WTC11 (cell line): ENCODE data around the gene LRMDA. TPM values are rescaled to one million over a fixed set of nuclear protein-coding genes. Genes with fewer than 3 reads are reported as not detected.
A peak's percentile ranks its signal among the peaks of the same experiment; 100 is the strongest.

Experiments used
- ATAC-seq: fragments of 200-7000 bp; cut with Tn5 transposase; 2 replicates; pipeline ENCODE4 v1.10.0; 2021; ENCODE audit warnings: mild to moderate bottlenecking, moderate library complexity
- CTCF ChIA-PET: fragments of 300-600 bp; sonication (Branson Sonifier 250); formaldehyde crosslinking; loops from one replicate; lab custom pipeline; 2021; ENCODE audit warnings: antibody characterized with exemption; lab: Charles Lee
- POLR2A ChIA-PET: fragments of 350-600 bp; sonication (Branson Sonifier 250); formaldehyde crosslinking; loops from one replicate; lab custom pipeline; 2021; ENCODE audit warnings: antibody characterized with exemption; lab: Charles Lee
- DNase-seq: peaks from one replicate; pipeline ENCODE4 v3.0.0; 2021; ENCODE audit warnings: low spot score
- H3K27ac Mint-ChIP-seq: 2 replicates; pipeline ENCODE4 v1.8.0; 2021; ENCODE audit warnings: mixed read lengths
- H3K27me3 Mint-ChIP-seq: 2 replicates; pipeline ENCODE4 v1.8.0; 2021; ENCODE audit warnings: low read depth, mild to moderate bottlenecking, moderate library complexity, mixed read lengths
- H3K36me3 Mint-ChIP-seq: 2 replicates; pipeline ENCODE4 v1.8.0; 2021; ENCODE audit warnings: mixed read lengths
- H3K4me1 Mint-ChIP-seq: 2 replicates; pipeline ENCODE4 v1.8.0; 2022; ENCODE audit warnings: mixed read lengths
- H3K4me3 Mint-ChIP-seq: 2 replicates; pipeline ENCODE4 v1.8.0; 2021; ENCODE audit warnings: mild to moderate bottlenecking, moderate library complexity, mixed read lengths
- H3K9me3 Mint-ChIP-seq: 2 replicates; pipeline ENCODE4 v1.8.0; 2021; ENCODE audit warnings: mixed read lengths
- FOXP1 ChIP-seq: sonication (generic); formaldehyde crosslinking; IDR thresholded peaks from 2 replicates; pipeline ENCODE4 v1.8.0; 2022; ENCODE audit warnings: missing genetic modification reagents, mild to moderate bottlenecking, moderate library complexity, borderline replicate concordance
- JAZF1 ChIP-seq: fragments of 250-450 bp; sonication (Bioruptor Pico); IDR thresholded peaks from 2 replicates; pipeline ENCODE4 v1.9.0; 2021; ENCODE audit warnings: moderate library complexity, mild to moderate bottlenecking, inconsistent platforms
- KAT7 ChIP-seq: sonication (generic); formaldehyde crosslinking; IDR thresholded peaks from 2 replicates; pipeline ENCODE4 v1.8.1; 2023; ENCODE audit warnings: missing genetic modification reagents, mild to moderate bottlenecking, borderline replicate concordance
- NFE2L1 ChIP-seq: sonication (generic); formaldehyde crosslinking; IDR thresholded peaks from 2 replicates; pipeline ENCODE4 v1.8.1; 2023; ENCODE audit warnings: missing genetic modification reagents
- OVOL2 ChIP-seq: fragments of 250-450 bp; sonication (Bioruptor Pico); IDR thresholded peaks from 2 replicates; pipeline ENCODE4 v1.9.0; 2021; ENCODE audit warnings: mild to moderate bottlenecking, borderline replicate concordance
- PRDM15 ChIP-seq: sonication (generic); formaldehyde crosslinking; IDR thresholded peaks from 2 replicates; pipeline ENCODE4 v1.8.0; 2022; ENCODE audit warnings: missing genetic modification reagents
- STAT6 ChIP-seq: sonication (generic); formaldehyde crosslinking; conservative IDR thresholded peaks from 2 replicates; pipeline ENCODE4 v1.8.1; 2023; ENCODE audit warnings: mild to moderate bottlenecking, low read depth, missing genetic modification reagents, moderate library complexity
- TCF7 ChIP-seq: sonication (generic); formaldehyde crosslinking; IDR thresholded peaks from 2 replicates; pipeline ENCODE4 v1.8.0; 2022; ENCODE audit warnings: mild to moderate bottlenecking, low read depth, missing genetic modification reagents, moderate library complexity
- TP53 ChIP-seq: sonication (generic); formaldehyde crosslinking; IDR thresholded peaks from 2 replicates; pipeline ENCODE4 v1.8.1; 2023; ENCODE audit warnings: mild to moderate bottlenecking, missing genetic modification reagents
- USF2 ChIP-seq: sonication (generic); formaldehyde crosslinking; IDR thresholded peaks from 2 replicates; pipeline ENCODE4 v1.8.1; 2023; ENCODE audit warnings: mild to moderate bottlenecking, missing genetic modification reagents, moderate library complexity
- ZNF425 ChIP-seq: fragments of 250-450 bp; sonication (Bioruptor Pico); conservative IDR thresholded peaks from 2 replicates; pipeline ENCODE4 v1.9.0; 2021; ENCODE audit warnings: mild to moderate bottlenecking
- ZNF512 ChIP-seq: sonication (generic); formaldehyde crosslinking; IDR thresholded peaks from 2 replicates; pipeline ENCODE4 v1.8.1; 2022; ENCODE audit warnings: missing genetic modification reagents, borderline replicate concordance
- ZNF532 ChIP-seq: fragments of 250-450 bp; sonication (Bioruptor Pico); IDR thresholded peaks from 2 replicates; pipeline ENCODE4 v1.9.0; 2021; ENCODE audit warnings: mild to moderate bottlenecking, borderline replicate concordance
- total RNA-seq: library from RNA; stranded (reverse); gene quantifications from 3 replicates; pipeline ENCODE4 v1.2.3, GENCODE V29; 2021

LRMDA gene
- total RNA-seq, 1 experiment from 2014 or later = 0.92 TPM

- H3K27me3 Mint-ChIP-seq = peaks cover 14% of the 10 kb centered on the region
- TF ChIP-seq USF2 (CRISPR knock-in tag) (peak; percentile 55; the same call in 1 of the 2 replicates), TP53 (no peak)
- ATAC-seq (peak; percentile 59), DNase-seq (no peak)
- no peaks in the 10 kb centered on the region for H3K36me3 Mint-ChIP-seq
- H3K4me1 Mint-ChIP-seq = peaks cover 35% of the 10 kb centered on the region
- H3K27ac Mint-ChIP-seq = no peak overlapping the region
- POLR2A ChIA-PET = no interaction called here
- H3K9me3 Mint-ChIP-seq = peaks cover 4% of the 10 kb centered on the region; the same call in 1 of the 2 replicates
- CTCF ChIA-PET = no interaction called here
- no peak overlapping the region for H3K4me3 Mint-ChIP-seq
Measured at GRCh38 chr10:76002262-76002854, 570.9 kb downstream of the LRMDA start.

GRCh38 chr10:76007667-76008181 lies 576.3 kb downstream of the LRMDA start:
- no peak for DNase-seq
- ATAC-seq = no peak
- POLR2A ChIA-PET = no interaction called here
- TF ChIP-seq PRDM15 (CRISPR knock-in tag) (no peak), STAT6 (CRISPR knock-in tag) (no peak), ZNF425 (CRISPR knock-in tag) (no peak), OVOL2 (CRISPR knock-in tag) (no peak), KAT7 (CRISPR knock-in tag) (no peak), TCF7 (CRISPR knock-in tag) (no peak), ZNF532 (CRISPR knock-in tag) (no peak), ZNF512 (no peak), NFE2L1 (CRISPR knock-in tag) (no peak), FOXP1 (CRISPR knock-in tag) (no peak), JAZF1 (CRISPR knock-in tag) (no peak)
- Mint-ChIP-seq H3K4me3 (no peak overlapping the region), H3K4me1 (peaks cover 46% of the 10 kb centered on the region), H3K27me3 (peaks cover 2% of the 10 kb centered on the region; the same call in 1 of the 2 replicates), H3K27ac (no peak overlapping the region), H3K36me3 (no peaks in the 10 kb centered on the region), H3K9me3 (peaks cover 4% of the 10 kb centered on the region; the same call in 1 of the 2 replicates)
- CTCF ChIA-PET = no interaction called here
